ENCODE data around the gene RBM12. TPM values are rescaled to one million over a fixed set of nuclear protein-coding genes. Genes with fewer than 3 reads are reported as not detected.

The RBM12 gene
- total and polyA plus RNA-seq, 4 donors = 9.5 to 75.0 (median 39.4) TPM

- no peaks in the 10 kb centered on the region for H3K27me3 ChIP-seq (ENCODE audit: control insufficient read depth in 3 of 3, insufficient read depth in 3 of 3, low read length in 2 of 3)
- no peaks in the 10 kb centered on the region for H3K36me3 ChIP-seq (ENCODE audit: control insufficient read depth in 4 of 4, insufficient read depth in 4 of 4, low read length in 4 of 4)
- H3K4me3 ChIP-seq = no peak overlapping the region
- H3K9ac ChIP-seq (ENCODE audit: insufficient read depth in 1 of 2, low read length in 2 of 2) = no peak overlapping the region
- DNase-seq = no peak
- peaks cover 0 to 7% (median 0%) of the 10 kb centered on the region in 5 donors for H3K4me1 ChIP-seq (ENCODE audit: control insufficient read depth in 5 of 5, insufficient read depth in 5 of 5, low read length in 5 of 5)
- TF ChIP-seq CTCF (IDR thresholded peaks at IDR 0.05; ENCODE audit: control extremely low read depth, extremely low read depth) = no peak
- 93 to 95% methylated on average over 2 of the region's 2 CpGs for WGBS, 2 donors
- no peak overlapping the region for H3K27ac ChIP-seq (ENCODE audit: low read depth in 1 of 2, low read length in 1 of 2)
- ATAC-seq (ENCODE audit: insufficient read depth, low FRiP score) = no peak
- H3K9me3 ChIP-seq (ENCODE audit: control insufficient read depth in 4 of 4, insufficient read depth in 3 of 4, low read length in 3 of 4) = no peaks in the 10 kb centered on the region
Measured at GRCh38 chr20:35611482-35611881, 53.2 kb downstream of the RBM12 start.

- peaks cover 0 to 6% (median 0%) of the 10 kb centered on the region in 5 donors for H3K4me1 ChIP-seq (ENCODE audit: control insufficient read depth in 5 of 5, insufficient read depth in 5 of 5, low read length in 5 of 5)
- H3K4me3 ChIP-seq = no peak overlapping the region
- H3K9me3 ChIP-seq (ENCODE audit: control insufficient read depth in 4 of 4, insufficient read depth in 3 of 4, low read length in 3 of 4) = no peaks in the 10 kb centered on the region
- ATAC-seq (ENCODE audit: insufficient read depth, low FRiP score) = no peak
- DNase-seq = no peak
- H3K9ac ChIP-seq (ENCODE audit: insufficient read depth in 1 of 2, low read length in 2 of 2) = no peak overlapping the region
- 93 to 95% methylated on average over 9 of the region's 9 CpGs for WGBS, 2 donors
- H3K27me3 ChIP-seq (ENCODE audit: control insufficient read depth in 3 of 3, insufficient read depth in 3 of 3, low read length in 2 of 3) = no peaks in the 10 kb centered on the region
- H3K36me3 ChIP-seq (ENCODE audit: control insufficient read depth in 4 of 4, insufficient read depth in 4 of 4, low read length in 4 of 4) = no peaks in the 10 kb centered on the region
- TF ChIP-seq CTCF (IDR thresholded peaks at IDR 0.05; ENCODE audit: control extremely low read depth, extremely low read depth) = no peak
- H3K27ac ChIP-seq (ENCODE audit: low read depth in 1 of 2, low read length in 1 of 2) = no peak overlapping the region
Measured at GRCh38 chr20:35610833-35611427, 53.8 kb downstream of the RBM12 start.

- H3K27me3 ChIP-seq (ENCODE audit: control insufficient read depth in 3 of 3, insufficient read depth in 3 of 3, low read length in 2 of 3) = peaks cover 0 to 9% (median 2%) of the 10 kb centered on the region in 3 donors
- H3K9ac ChIP-seq (ENCODE audit: insufficient read depth in 1 of 2, low read length in 2 of 2) = no peak overlapping the region
- no peak for TF ChIP-seq CTCF (IDR thresholded peaks at IDR 0.05; ENCODE audit: control extremely low read depth, extremely low read depth)
- no peaks in the 10 kb centered on the region for H3K9me3 ChIP-seq (ENCODE audit: control insufficient read depth in 4 of 4, insufficient read depth in 3 of 4, low read length in 3 of 4)
- DNase-seq (no peak), ATAC-seq (ENCODE audit: insufficient read depth, low FRiP score) (no peak)
- 71 to 78% methylated on average over 14 of the region's 14 CpGs for WGBS, 2 donors
- H3K27ac ChIP-seq (ENCODE audit: low read depth in 1 of 2, low read length in 1 of 2) = no peak overlapping the region
- no peaks in the 10 kb centered on the region for H3K36me3 ChIP-seq (ENCODE audit: control insufficient read depth in 4 of 4, insufficient read depth in 4 of 4, low read length in 4 of 4)
- no peak overlapping the region for H3K4me3 ChIP-seq
- peaks cover 0 to under 1% (median 0%) of the 10 kb centered on the region in 5 donors for H3K4me1 ChIP-seq (ENCODE audit: control insufficient read depth in 5 of 5, insufficient read depth in 5 of 5, low read length in 5 of 5)
Measured at GRCh38 chr20:35607003-35607735, 57.5 kb downstream of the RBM12 start.

All from lung (tissue), 12 donors.